Uterus (tissue), 4 donors: ENCODE measurements around the gene EGLN2. TPM values are rescaled to one million over a fixed set of nuclear protein-coding genes. Genes with fewer than 3 reads are reported as not detected.
"Not testable (repeated sequence)": the region's sequence is repeated elsewhere in the genome, so short reads cannot be mapped to it uniquely, and the experiment has no call there.

Experiments
- DNase-seq, 2 donors: peaks; one replicate each; pipeline ENCODE4 v3.0.0-alpha.2; 2019 to 2020
- H3K27ac ChIP-seq, 2 donors: fragments of 200-600 bp; sonication (generic); 1 replicate in 1 of 2; 2 replicates in 1 of 2; pipeline ENCODE4 v1.5.1; 2016 to 2018
- H3K27me3 ChIP-seq, 2 donors: fragments of 200-600 bp; sonication (generic); one replicate each; pipeline ENCODE4 v1.5.1; 2018 to 2019; ENCODE audit warnings: control low read depth in 1 of 2
- H3K36me3 ChIP-seq, 2 donors: fragments of 200-600 bp; sonication (generic); one replicate each; pipeline ENCODE4 v1.5.1; 2019; ENCODE audit warnings: control low read depth in 1 of 2
- H3K4me1 ChIP-seq, 2 donors: fragments of 200-600 bp; sonication (generic); one replicate each; pipeline ENCODE4 v1.5.1; 2018 to 2019; ENCODE audit warnings: control low read depth in 1 of 2
- H3K4me3 ChIP-seq, 2 donors: fragments of 200-600 bp; sonication (generic); 1 replicate in 1 of 2; 2 replicates in 1 of 2; pipeline ENCODE4 v1.5.1; 2018 to 2019; ENCODE audit warnings: mild to moderate bottlenecking in 1 of 2
- H3K9me3 ChIP-seq, 2 donors: fragments of 200-600 bp; sonication (generic); one replicate each; pipeline ENCODE4 v1.5.1; 2019; ENCODE audit warnings: control low read depth in 1 of 2
- POLR2A ChIP-seq, 2 donors: fragments of 450-650 bp; IDR thresholded peaks; one replicate each; pipeline ENCODE4 v1.6.1; 2016; ENCODE audit warnings: antibody characterized with exemption in 2 of 2, mild to moderate bottlenecking in 1 of 2, moderate library complexity in 1 of 2
- intact Hi-C: fragments of 100-400 bp; cut with DNase I; formaldehyde crosslinking; loops from one replicate; pipeline ENCODE4 v1.15.1; 2023; ENCODE audit warnings: low total_unique reads
- total RNA-seq, 4 donors: library from RNA; depleted of rRNA in 3 of 4; stranded (reverse); fragments of >200 nt in 3 of 4; gene quantifications; one replicate each; pipeline versions ENCODE4 v1.1.0 to v1.2.4, GENCODE V29; 2014 to 2023
- TF ChIP-seq, protein P1 (sequence below), 4 experiments: fragments of 200-600 bp in 2 of 4; fragments of 450-650 bp in 2 of 4; sonication (generic) in 2 of 4; IDR thresholded peaks; one replicate each; pipeline ENCODE4 v1.5.1; 2016 to 2019; ENCODE audit warnings: antibody characterized with exemption in 4 of 4, mild to moderate bottlenecking in 2 of 4, moderate library complexity in 1 of 4
- donor health status: DM: yes; HTN: yes; CAD: no.

Gene EGLN2
- total RNA-seq, 4 donors from 2014 or later: 33.2 to 164 (median 78.1) TPM

DNA sequence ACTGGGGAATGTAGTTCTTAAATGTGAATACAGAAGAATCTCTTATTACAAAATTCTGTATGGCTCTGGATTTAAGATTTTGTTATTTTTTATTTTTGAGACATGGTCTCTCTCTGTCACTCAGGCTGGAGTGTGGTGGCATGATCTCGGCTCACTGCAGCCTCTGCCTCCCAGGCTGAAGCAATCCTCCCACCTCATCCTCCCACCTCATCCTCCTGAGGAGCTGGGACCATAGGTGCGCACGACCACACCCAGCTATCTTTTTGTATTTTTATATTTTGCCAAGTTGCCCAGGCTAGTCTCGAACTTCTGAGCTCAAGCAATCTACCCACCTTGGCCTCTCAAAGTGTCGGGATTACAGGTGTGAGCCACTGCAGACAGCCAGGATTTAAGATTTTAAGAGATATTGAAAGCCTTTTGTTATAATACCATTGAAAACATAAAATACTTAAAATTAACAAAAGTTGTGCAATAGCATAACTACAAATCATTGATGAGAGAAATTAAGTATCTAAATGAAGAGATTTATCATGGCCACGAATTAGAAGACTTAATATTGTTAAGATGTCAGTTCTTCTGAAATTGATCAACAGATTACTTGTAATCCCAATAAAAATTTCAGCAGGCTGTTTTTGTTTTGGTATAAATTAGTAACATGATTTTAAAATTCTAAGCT lies 37.9 kb downstream of the EGLN2 start:
- TF ChIP-seq, protein P1, sequence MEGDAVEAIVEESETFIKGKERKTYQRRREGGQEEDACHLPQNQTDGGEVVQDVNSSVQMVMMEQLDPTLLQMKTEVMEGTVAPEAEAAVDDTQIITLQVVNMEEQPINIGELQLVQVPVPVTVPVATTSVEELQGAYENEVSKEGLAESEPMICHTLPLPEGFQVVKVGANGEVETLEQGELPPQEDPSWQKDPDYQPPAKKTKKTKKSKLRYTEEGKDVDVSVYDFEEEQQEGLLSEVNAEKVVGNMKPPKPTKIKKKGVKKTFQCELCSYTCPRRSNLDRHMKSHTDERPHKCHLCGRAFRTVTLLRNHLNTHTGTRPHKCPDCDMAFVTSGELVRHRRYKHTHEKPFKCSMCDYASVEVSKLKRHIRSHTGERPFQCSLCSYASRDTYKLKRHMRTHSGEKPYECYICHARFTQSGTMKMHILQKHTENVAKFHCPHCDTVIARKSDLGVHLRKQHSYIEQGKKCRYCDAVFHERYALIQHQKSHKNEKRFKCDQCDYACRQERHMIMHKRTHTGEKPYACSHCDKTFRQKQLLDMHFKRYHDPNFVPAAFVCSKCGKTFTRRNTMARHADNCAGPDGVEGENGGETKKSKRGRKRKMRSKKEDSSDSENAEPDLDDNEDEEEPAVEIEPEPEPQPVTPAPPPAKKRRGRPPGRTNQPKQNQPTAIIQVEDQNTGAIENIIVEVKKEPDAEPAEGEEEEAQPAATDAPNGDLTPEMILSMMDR (IDR thresholded peaks at IDR 0.05): no peak
- TF ChIP-seq POLR2A (IDR thresholded peaks at IDR 0.05): no peak
- DNase-seq: no peak
- Histone ChIP-seq H3K27me3 (no peaks in the 10 kb centered on the region), H3K4me3 (no peak overlapping the region), H3K9me3 (no peaks in the 10 kb centered on the region), H3K4me1 (no peaks in the 10 kb centered on the region), H3K27ac (no peak overlapping the region), H3K36me3 (no peaks in the 10 kb centered on the region)
- intact Hi-C loops: no loop called here

DNA sequence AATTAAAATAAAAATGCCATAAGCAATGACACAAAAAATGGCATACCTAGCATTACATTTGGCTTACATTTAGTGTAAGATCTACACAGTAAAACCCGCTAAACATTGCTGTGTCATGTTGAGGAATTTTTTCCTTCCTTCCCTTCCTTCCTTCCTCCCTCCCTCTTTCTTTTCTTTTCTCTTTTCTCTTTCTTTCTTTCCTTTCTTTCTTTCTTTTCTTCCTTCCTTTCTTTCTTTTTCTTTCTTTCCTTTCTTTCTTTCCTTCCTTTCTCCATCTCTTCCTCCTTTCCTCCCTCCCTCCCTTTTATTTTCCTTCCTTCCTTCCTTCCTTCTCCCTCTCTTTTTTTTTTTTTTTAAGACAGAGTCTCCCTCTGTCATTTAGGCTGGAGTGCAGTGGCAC lies 39.5 kb downstream of the EGLN2 start:
- H3K27me3 ChIP-seq, H3K4me1 ChIP-seq, H3K9me3 ChIP-seq, H3K4me3 ChIP-seq, intact Hi-C loops, H3K36me3 ChIP-seq, DNase-seq, H3K27ac ChIP-seq: not testable (repeated sequence)

DNA sequence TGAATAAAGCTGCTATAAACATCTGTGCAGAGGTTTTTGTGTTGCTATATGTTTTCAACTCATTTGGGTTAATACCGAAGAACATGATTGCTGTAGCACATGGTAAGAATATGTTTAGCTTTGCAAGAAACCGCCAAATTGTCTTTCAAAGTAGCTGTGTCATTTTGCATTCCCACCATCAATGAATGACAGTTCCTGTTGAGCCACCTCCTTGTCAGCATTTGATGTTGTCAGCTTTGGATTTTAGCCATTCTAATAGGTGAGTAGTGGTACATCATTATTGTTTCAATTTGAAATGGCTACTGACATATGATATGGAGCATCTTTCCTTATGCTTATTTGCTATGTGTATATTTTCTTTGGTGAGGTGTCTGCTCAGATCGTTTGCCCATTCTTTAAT lies 43.0 kb downstream of the EGLN2 start:
- DNase-seq, H3K27ac ChIP-seq, H3K36me3 ChIP-seq, H3K27me3 ChIP-seq, H3K9me3 ChIP-seq, H3K4me1 ChIP-seq, H3K4me3 ChIP-seq, intact Hi-C loops: not testable (repeated sequence)

DNA sequence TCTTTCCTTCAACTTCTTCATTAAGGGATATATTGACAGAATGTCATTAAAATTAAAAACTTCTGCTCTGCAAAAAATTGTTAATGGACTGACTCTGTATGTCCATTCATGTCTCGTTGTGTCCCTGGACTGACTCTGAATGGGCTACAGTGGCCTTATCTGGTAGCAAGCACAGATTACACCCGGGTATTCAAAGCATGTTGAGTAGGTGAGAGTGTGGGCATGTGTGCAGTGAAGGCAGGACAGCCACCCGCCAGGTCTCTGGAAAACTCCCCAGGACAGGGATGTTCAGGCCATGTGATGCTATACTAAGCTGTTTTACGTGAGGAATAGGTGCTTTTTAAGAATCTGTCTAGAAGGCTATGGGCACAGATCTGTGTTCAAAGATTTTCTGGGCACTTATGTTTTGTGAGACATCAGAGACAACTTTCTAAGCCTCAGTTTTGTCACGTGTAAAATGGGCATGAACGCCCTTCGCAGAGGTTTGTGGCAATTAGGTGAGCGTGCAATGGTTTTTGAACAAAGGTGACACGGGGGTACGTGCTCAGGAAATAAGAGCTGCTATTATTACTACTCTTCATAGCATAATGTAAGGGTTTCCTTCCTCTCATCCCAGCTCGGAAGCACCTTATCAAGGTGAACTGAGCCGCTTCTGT lies 44.1 kb downstream of the EGLN2 start:
- H3K27ac ChIP-seq, H3K4me3 ChIP-seq, H3K4me1 ChIP-seq, DNase-seq, H3K27me3 ChIP-seq, intact Hi-C loops, H3K9me3 ChIP-seq, H3K36me3 ChIP-seq: not testable (repeated sequence)

DNA sequence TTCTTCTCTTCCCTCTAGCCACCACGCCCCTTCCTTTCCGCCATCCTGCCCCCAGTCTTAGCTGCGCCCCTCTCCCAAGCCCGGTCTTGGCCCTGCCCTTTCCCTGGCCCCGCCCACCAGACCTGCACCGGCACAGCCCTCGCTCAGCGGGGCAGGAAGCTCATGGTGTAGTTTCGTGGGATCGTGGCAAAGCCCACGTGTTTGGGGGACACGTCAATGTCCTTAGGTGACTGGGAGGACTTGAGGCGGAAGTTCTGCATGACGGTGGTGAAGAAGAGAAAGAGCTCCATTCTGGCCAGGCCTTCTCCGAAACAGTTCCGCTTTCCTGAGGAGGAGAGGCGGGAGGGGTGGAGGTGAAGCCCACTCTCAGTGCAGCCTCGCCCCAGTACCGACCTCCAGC lies 44.7 kb downstream of the EGLN2 start:
- H3K27me3 ChIP-seq, intact Hi-C loops, H3K9me3 ChIP-seq: not testable (repeated sequence)

DNA sequence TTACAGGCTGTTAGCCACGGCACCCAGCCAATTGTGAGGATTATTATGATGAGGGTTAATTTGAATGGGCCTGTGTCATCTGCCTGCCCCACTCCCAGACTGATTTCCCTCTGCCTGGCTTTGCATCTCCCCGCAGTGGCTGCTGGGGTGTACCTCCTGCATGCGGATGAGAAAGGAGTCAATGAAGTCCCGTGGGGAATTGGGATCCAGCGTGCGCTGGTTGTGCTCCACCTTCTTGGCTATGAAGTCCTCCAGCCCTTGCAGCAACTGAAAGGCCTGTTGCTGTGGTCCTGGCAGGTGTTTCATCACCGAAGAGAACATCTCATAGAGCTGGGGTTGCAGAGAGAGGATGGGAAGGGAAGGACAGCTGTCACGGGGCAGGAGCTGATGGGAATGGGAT lies 47.7 kb downstream of the EGLN2 start:
- H3K27ac ChIP-seq, H3K4me1 ChIP-seq, DNase-seq, intact Hi-C loops, H3K36me3 ChIP-seq, H3K27me3 ChIP-seq, H3K4me3 ChIP-seq, H3K9me3 ChIP-seq: not testable (repeated sequence)

More for the DNA sequence above, 44.7 kb downstream of the EGLN2 start:
- DNase-seq, H3K36me3 ChIP-seq, H3K4me3 ChIP-seq, H3K4me1 ChIP-seq, H3K27ac ChIP-seq: not testable (repeated sequence)

DNA sequence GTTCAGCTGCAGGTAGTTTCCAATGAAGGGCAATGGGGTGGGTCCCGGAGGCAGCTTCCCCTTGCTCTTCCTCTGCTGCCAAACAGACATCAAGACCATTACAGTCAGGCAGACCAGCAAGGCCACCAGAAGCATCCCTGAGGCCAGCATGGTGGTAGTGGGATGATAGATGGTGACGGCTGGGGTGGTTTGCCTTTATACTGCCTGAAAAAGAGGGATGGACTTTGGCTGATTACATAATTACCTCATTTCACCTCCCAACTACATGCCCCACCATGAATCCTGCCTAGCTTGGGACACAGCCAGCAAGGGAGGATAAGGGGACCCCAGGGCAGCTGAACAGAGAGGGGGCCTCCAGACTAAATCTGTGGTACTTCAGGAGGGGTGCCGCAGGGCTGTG lies 51.3 kb downstream of the EGLN2 start, which contains the start of gene CYP2A6:
TSS of gene CYP2A6 (minus strand) at position 171 of the 400 bp plus-strand sequence. CDS start at position 150, 21 bp downstream.
- H3K4me3 ChIP-seq, H3K4me1 ChIP-seq, H3K27ac ChIP-seq, H3K27me3 ChIP-seq, intact Hi-C loops, H3K9me3 ChIP-seq, DNase-seq, H3K36me3 ChIP-seq: not testable (repeated sequence)

DNA sequence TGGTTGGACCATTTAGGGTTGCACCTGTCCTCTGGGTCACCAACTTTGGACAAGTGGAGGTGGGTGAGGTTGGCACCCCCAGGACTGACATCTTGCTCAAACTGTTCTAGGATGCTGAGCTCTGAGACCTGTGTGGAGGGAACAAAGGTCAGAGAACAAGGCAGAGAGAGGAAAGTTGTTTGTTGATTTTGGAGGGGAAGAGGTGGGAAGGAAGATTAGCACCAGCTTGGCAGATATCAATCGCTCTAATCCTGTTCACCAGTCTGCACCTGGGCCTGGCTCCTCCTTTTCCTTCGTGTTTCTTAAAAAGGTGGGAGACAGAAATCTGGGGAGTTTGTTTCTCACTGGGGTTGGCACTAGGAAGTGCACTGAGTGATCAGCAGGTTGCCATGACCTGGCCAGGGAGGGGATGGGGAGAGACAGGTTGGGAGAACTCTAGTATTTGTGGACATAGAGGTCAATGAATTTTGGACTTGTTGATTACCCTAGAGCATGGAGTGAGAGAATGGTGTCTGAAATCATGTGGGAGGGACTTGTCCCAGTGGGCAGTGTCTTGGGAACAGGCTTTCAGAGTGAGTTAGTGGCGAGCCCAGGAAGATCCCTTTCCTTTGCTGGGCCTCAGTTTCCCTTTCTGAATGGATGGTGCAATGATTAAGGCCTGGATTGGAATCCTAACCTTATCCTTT lies 53.6 kb downstream of the EGLN2 start:
- H3K36me3 ChIP-seq, DNase-seq, H3K4me1 ChIP-seq, H3K27ac ChIP-seq, H3K4me3 ChIP-seq, intact Hi-C loops, H3K9me3 ChIP-seq, H3K27me3 ChIP-seq: not testable (repeated sequence)

Other genes starting within 250 kb of the EGLN2 start
- gene SHKBP1, start 222.3 kb upstream of the EGLN2 start, total RNA-seq: 10 to 100 TPM; 15.1 to 57.4 (median 21.9) TPM
- gene LTBP4, start 197.8 kb upstream of the EGLN2 start, total RNA-seq: 1,000 to 10,000 TPM in 1 of 4 donors, 100 to 1,000 TPM in 3; 163 to 1,000 (median 501) TPM
- 10 to 100 TPM; 18.8 to 90.5 (median 44.3) TPM for gene NUMBL, start 108.5 kb upstream of the EGLN2 start, total RNA-seq
- gene COQ8B, start 82.3 kb upstream of the EGLN2 start, total RNA-seq: 10 to 100 TPM in 3 of 4 donors, 1 to 10 TPM in 1; 9.7 to 51.8 (median 35.6) TPM
- gene ITPKC, start 82.1 kb upstream of the EGLN2 start, total RNA-seq: 10 to 100 TPM; 14.4 to 41.5 (median 22.8) TPM
- gene ACTMAP, start 48.7 kb upstream of the EGLN2 start, total RNA-seq: 1 to 10 TPM in 1 of 4 donors, under 1 TPM in 1, not detected in 2; 0.48 to 6.1 TPM
- 10 to 100 TPM; 12.8 to 70.2 (median 19.0) TPM for gene SNRPA, start 48.0 kb upstream of the EGLN2 start, total RNA-seq
- 1 to 10 TPM in 1 of 4 donors, not detected in 3; 2.8 TPM for gene MIA, start 23.7 kb upstream of the EGLN2 start, total RNA-seq
- 10 to 100 TPM in 3 of 4 donors, 1 to 10 TPM in 1; 7.4 to 26.3 (median 18.1) TPM for gene RAB4B, start 20.9 kb upstream of the EGLN2 start, total RNA-seq
- gene CYP2A6, start 51.3 kb downstream of the EGLN2 start, total RNA-seq: under 1 TPM in 1 of 4 donors, not detected in 3; 0.64 TPM
- gene CYP2A7, start 83.0 kb downstream of the EGLN2 start, total RNA-seq: 1 to 10 TPM in 1 of 4 donors, not detected in 3; 2.3 TPM
- gene CYP2B6, start 192.1 kb downstream of the EGLN2 start, total RNA-seq: not detected